ENCODE measurements around the gene RAB5B. TPM values are rescaled to one million over a fixed set of nuclear protein-coding genes. Genes with fewer than 3 reads are reported as not detected.

RAB5B gene
- total RNA-seq, 1 experiment from 2014 or later, result 48.4 TPM

GRCh38 chr12:55991110-55991509, 17.2 kb downstream of the RAB5B start:
- Histone ChIP-seq H2BK12ac (ENCODE audit: insufficient read length, low read depth, low read length) (no peak overlapping the region), H2AK5ac (ENCODE audit: insufficient read length, low read length) (no peak overlapping the region), H3K27me3 (ENCODE audit: insufficient read depth, low read length) (no peaks in the 10 kb centered on the region), H2AFZ (ENCODE audit: low read length) (no peak overlapping the region), H3K27ac (ENCODE audit: insufficient read length, low read depth, low read length) (no peak overlapping the region), H3T11ph (ENCODE audit: low read length) (no peak overlapping the region), H3K4ac (ENCODE audit: low read depth, low read length) (no peak overlapping the region), H3K14ac (ENCODE audit: insufficient read depth, low read length) (no peak overlapping the region), H4K91ac (ENCODE audit: insufficient read length, low read depth, low read length) (no peak overlapping the region), H3K79me1 (ENCODE audit: insufficient read depth, low read depth, low read length, poor library complexity, severe bottlenecking) (no peaks in the 10 kb centered on the region), H2BK120ac (ENCODE audit: low read depth, low read length, poor library complexity, severe bottlenecking) (no peak overlapping the region), H4K8ac (replicated peaks; ENCODE audit: insufficient read length, low read depth, low read length) (no peak overlapping the region), H2BK15ac (ENCODE audit: low read depth, low read length) (no peak overlapping the region), H3K4me1 (ENCODE audit: insufficient read depth, low read length) (no peaks in the 10 kb centered on the region), H3K9ac (ENCODE audit: extremely low read depth, insufficient read length, low read length) (no peak overlapping the region), H3K23ac (ENCODE audit: insufficient read length, low read depth, low read length) (no peak overlapping the region), H4K20me1 (ENCODE audit: control insufficient read depth, insufficient read depth, insufficient read length) (no peaks in the 10 kb centered on the region), H3K56ac (ENCODE audit: insufficient read length, low read depth, low read length) (no peak overlapping the region), H3K23me2 (ENCODE audit: insufficient read length, low read depth, low read length, poor library complexity, severe bottlenecking) (no peaks in the 10 kb centered on the region), H3K18ac (ENCODE audit: insufficient read length, low read depth, low read length) (no peak overlapping the region), H4K5ac (ENCODE audit: insufficient read length, low read depth, low read length) (no peak overlapping the region), H2BK5ac (ENCODE audit: insufficient read length, low read length) (no peak overlapping the region), H3K4me2 (ENCODE audit: insufficient read depth, insufficient read length, low read length) (no peak overlapping the region), H2BK20ac (ENCODE audit: low read depth, low read length, poor library complexity, severe bottlenecking) (no peak overlapping the region), H3K79me2 (ENCODE audit: insufficient read depth, low read length) (no peaks in the 10 kb centered on the region), H3K9me3 (ENCODE audit: control insufficient read depth, low read depth, low read length) (no peaks in the 10 kb centered on the region)
- Mint-ChIP-seq H3K27me3 (ENCODE audit: low read depth) (no peaks in the 10 kb centered on the region), H3K27ac (no peak overlapping the region), H3K36me3 (ENCODE audit: insufficient read depth in 1 of 3, low read depth in 3 of 3) (peaks cover 48 to 81% (median 75%) of the 10 kb centered on the region in 3 experiments; a peak in 6 of 7 replicates), H3K9me3 (no peaks in the 10 kb centered on the region; a peak in 1 of 5 replicates), H3K4me1 (no peaks in the 10 kb centered on the region), H3K4me3 (no peak overlapping the region)
- no peak for TF ChIP-seq CTCF (conservative IDR thresholded peaks at IDR 0.05)
- no CpG with 5 or more reads among the region's 3 CpGs for WGBS (ENCODE audit: extremely low coverage, insufficient read length, low lambda C conversion rate)
- DNase-seq, result no peak
